ENCODE data around the gene MTHFR.

MTHFR gene

DNA sequence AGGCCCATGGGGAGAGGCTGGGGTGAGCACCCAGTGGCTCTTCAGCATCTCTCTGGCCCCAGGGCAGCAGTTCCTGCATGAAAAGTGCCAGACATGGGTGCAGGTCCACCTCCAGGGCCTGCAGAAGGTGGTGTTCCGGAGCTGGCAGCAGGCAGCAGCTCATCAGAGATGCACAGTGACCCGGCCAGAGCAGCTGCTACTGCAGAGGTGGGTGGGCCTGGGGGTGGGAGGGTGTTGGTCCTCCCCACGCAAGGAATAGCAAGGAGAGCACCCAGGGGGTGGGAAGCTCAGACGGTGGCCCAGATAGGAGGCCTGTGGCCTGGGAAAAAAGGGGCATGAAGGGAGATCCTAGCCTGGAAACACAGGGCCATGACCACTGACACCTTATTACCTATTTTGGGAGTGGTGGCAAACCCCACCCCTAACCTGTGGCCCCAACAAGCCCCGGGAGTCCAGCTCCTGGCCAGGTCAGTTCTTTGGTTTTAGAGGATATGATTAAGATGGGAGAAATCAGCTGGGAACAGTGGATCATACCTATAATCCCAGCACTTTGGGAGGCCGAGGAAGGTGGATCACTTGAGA is 23.5 kb downstream of the MTHFR start:
- Histone ChIP-seq H3K27ac (ENCODE audit: poor library complexity, severe bottlenecking) (no peak overlapping the region), H3K36me3 (ENCODE audit: low read depth) (no peaks in the 10 kb centered on the region), H3K4me1 (ENCODE audit: insufficient read depth, poor library complexity, severe bottlenecking) (peaks cover 1% of the 10 kb centered on the region), H3K9me3 (ENCODE audit: severe bottlenecking) (no peaks in the 10 kb centered on the region), H3K4me3 (ENCODE audit: severe bottlenecking) (no peak overlapping the region), H3K27me3 (ENCODE audit: insufficient read depth, poor library complexity, severe bottlenecking) (no peaks in the 10 kb centered on the region)
- ATAC-seq (ENCODE audit: low read depth) (no peak), DNase-seq (ENCODE audit: low spot score) (no peak)
- TF ChIP-seq, protein P1, sequence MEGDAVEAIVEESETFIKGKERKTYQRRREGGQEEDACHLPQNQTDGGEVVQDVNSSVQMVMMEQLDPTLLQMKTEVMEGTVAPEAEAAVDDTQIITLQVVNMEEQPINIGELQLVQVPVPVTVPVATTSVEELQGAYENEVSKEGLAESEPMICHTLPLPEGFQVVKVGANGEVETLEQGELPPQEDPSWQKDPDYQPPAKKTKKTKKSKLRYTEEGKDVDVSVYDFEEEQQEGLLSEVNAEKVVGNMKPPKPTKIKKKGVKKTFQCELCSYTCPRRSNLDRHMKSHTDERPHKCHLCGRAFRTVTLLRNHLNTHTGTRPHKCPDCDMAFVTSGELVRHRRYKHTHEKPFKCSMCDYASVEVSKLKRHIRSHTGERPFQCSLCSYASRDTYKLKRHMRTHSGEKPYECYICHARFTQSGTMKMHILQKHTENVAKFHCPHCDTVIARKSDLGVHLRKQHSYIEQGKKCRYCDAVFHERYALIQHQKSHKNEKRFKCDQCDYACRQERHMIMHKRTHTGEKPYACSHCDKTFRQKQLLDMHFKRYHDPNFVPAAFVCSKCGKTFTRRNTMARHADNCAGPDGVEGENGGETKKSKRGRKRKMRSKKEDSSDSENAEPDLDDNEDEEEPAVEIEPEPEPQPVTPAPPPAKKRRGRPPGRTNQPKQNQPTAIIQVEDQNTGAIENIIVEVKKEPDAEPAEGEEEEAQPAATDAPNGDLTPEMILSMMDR (IDR thresholded peaks at IDR 0.05; ENCODE audit: poor library complexity, severe bottlenecking): no peak

DNA sequence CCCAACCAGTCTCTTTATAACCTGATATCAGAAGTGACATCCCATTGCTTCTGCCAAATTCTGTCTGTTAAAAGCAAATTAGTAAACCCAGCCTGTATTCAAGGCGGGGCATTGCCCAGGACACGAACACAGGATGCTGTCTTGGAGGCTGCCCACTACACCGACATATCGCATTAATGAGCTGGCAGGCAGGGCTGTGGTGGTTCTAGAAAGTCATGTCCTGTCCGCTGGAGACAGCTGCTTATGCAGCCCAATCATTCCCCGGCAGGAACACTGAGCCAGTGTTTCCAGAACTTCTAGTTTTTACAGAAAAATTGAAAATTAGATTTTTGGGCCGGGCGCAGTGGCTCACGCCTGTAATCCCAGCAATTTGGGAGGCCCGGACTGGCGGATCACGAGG is 24.5 kb downstream of the MTHFR start:
- Histone ChIP-seq H3K9me3 (ENCODE audit: severe bottlenecking) (no peaks in the 10 kb centered on the region), H3K4me3 (ENCODE audit: severe bottlenecking) (no peak overlapping the region), H3K27me3 (ENCODE audit: insufficient read depth, poor library complexity, severe bottlenecking) (no peaks in the 10 kb centered on the region), H3K4me1 (ENCODE audit: insufficient read depth, poor library complexity, severe bottlenecking) (no peaks in the 10 kb centered on the region), H3K27ac (ENCODE audit: poor library complexity, severe bottlenecking) (no peak overlapping the region), H3K36me3 (ENCODE audit: low read depth) (no peaks in the 10 kb centered on the region)
- DNase-seq (ENCODE audit: low spot score) (no peak), ATAC-seq (ENCODE audit: low read depth) (peak; percentile 32; the same call in 1 of the 3 replicates)
- TF ChIP-seq, protein P1 (IDR thresholded peaks at IDR 0.05; ENCODE audit: poor library complexity, severe bottlenecking): no peak

DNA sequence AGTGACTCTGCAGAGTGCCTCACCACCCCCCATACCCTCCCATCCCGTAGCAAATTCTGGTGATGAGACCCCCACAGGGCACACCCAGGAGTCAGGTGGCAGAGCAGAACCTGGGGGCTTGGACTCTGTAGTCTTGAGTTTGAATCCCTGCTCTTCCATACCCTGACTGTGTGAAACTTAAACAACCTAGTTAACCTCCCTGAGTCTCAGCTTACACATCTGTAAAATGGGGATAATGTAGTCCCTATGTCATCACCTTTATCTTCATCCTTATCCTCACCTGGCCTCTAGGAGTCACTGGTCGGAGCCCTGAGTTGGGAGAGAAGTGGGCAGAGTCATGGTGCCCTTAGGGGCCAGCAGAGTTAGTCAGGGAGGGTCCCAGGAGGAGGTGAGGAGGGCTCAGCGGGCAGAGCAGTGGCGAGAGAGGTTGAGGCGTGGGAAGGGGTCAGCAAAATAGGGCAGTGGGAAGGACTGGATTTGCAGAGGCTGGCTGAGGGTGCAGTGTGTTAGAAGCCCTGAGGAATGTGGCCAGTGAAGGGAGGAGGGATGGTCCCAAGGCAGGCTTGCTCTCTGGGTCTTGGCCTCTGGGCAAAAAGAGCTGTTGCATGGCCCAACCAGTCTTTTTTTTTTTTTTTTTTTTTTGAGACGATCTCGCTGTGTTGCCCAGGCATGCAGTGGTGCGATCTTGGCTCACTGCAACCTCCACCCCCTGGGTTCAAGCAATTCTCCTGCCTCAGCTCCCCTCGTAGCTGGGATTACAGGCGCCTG is 25.2 kb downstream of the MTHFR start:
- no peaks in the 10 kb centered on the region for H3K36me3 ChIP-seq (ENCODE audit: low read depth)
- H3K27ac ChIP-seq (ENCODE audit: poor library complexity, severe bottlenecking): no peak overlapping the region
- no peak overlapping the region for H3K4me3 ChIP-seq (ENCODE audit: severe bottlenecking)
- DNase-seq (ENCODE audit: low spot score) (no peak), ATAC-seq (ENCODE audit: low read depth) (no peak)
- H3K4me1 ChIP-seq (ENCODE audit: insufficient read depth, poor library complexity, severe bottlenecking): no peaks in the 10 kb centered on the region
- no peaks in the 10 kb centered on the region for H3K27me3 ChIP-seq (ENCODE audit: insufficient read depth, poor library complexity, severe bottlenecking)
- no peaks in the 10 kb centered on the region for H3K9me3 ChIP-seq (ENCODE audit: severe bottlenecking)
- TF ChIP-seq, protein P1 (IDR thresholded peaks at IDR 0.05; ENCODE audit: poor library complexity, severe bottlenecking): no peak

DNA sequence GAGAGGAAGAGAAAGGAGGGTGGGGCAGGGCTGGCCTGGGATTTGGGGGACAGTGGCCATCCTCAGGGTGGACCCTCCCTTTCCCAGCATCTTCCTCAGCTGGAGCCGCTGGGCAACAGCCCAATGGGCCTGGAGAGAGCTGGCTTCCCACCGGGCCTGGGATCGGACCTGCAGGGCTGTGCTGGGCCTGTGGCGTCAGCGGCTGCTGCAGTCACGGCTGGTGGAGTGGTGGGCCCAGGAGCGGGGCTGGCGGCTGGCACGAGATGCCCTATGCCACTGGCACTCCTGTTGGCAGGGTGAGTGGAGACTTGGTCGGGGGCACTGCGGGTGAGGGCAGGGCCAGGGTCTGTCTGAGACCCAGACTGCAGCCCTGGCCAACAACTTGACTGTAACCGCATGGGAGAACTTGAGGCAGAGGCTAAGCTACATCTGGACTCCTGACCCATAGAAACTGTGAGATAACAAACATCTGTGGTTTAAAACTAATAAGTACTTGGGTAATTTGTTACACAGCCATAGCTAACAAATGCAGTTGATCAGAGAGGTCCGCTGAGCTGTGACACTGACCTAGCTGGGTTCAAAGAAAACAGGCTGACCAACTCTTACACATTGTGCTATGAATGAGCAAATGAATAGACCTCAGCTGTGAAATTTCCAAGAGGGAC is 25.9 kb downstream of the MTHFR start:
- H3K4me1 ChIP-seq (ENCODE audit: insufficient read depth, poor library complexity, severe bottlenecking): no peaks in the 10 kb centered on the region
- no peak overlapping the region for H3K27ac ChIP-seq (ENCODE audit: poor library complexity, severe bottlenecking)
- no peaks in the 10 kb centered on the region for H3K9me3 ChIP-seq (ENCODE audit: severe bottlenecking)
- DNase-seq (ENCODE audit: low spot score) (no peak), ATAC-seq (ENCODE audit: low read depth) (no peak)
- no peaks in the 10 kb centered on the region for H3K36me3 ChIP-seq (ENCODE audit: low read depth)
- H3K27me3 ChIP-seq (ENCODE audit: insufficient read depth, poor library complexity, severe bottlenecking): no peaks in the 10 kb centered on the region
- H3K4me3 ChIP-seq (ENCODE audit: severe bottlenecking): no peak overlapping the region
- TF ChIP-seq, protein P1 (IDR thresholded peaks at IDR 0.05; ENCODE audit: poor library complexity, severe bottlenecking): no peak

Measured in RWPE2 (cell line).